DMS114 treated with DMSO at 0.1 percent for 48 hours (cell line): ENCODE measurements around the gene ALG8.
"Not testable (repeated sequence)": the region's sequence is repeated elsewhere in the genome, so short reads cannot be mapped to it uniquely, and the experiment has no call there.

Experiments
- DNase-seq: peaks from one replicate; lab custom pipeline; 2025; ENCODE audit not compliant: unreplicated experiment; lab: John Stamatoyannopoulos, UW

Gene ALG8

GRCh38 chr11:78072455-78072854 is 67.0 kb downstream of the ALG8 start:
- DNase-seq: no peak

- DNase-seq: no peak
Measured at GRCh38 chr11:78071717-78072116, 67.7 kb downstream of the ALG8 start.

- no peak for DNase-seq
Measured at GRCh38 chr11:78070621-78071020, 68.8 kb downstream of the ALG8 start.

- DNase-seq: no peak
Measured at GRCh38 chr11:78069465-78069864, 70.0 kb downstream of the ALG8 start.

GRCh38 chr11:78067704-78068103 is 71.7 kb downstream of the ALG8 start:
- no peak for DNase-seq

- DNase-seq: no peak
Measured at GRCh38 chr11:78066471-78066870, 73.0 kb downstream of the ALG8 start.

- DNase-seq: no peak
Measured at GRCh38 chr11:78065203-78065602, 74.2 kb downstream of the ALG8 start.

- DNase-seq: no peak
Measured at GRCh38 chr11:78063440-78064181, 75.8 kb downstream of the ALG8 start, which contains the start of gene THRSP. Gene THRSP, plus strand, starts transcription at chr11:78063861. Its CDS starts 21 bp downstream, at chr11:78063882.

GRCh38 chr11:78062671-78063070 is 76.8 kb downstream of the ALG8 start:
- no peak for DNase-seq

- no peak for DNase-seq
Measured at GRCh38 chr11:78061921-78062311, 77.5 kb downstream of the ALG8 start.

GRCh38 chr11:78061088-78061920 is 78.1 kb downstream of the ALG8 start:
- no peak for DNase-seq

GRCh38 chr11:78060533-78060932 is 78.9 kb downstream of the ALG8 start:
- DNase-seq: no peak

GRCh38 chr11:78059749-78060328 is 79.6 kb downstream of the ALG8 start:
- DNase-seq: not testable (repeated sequence)

- DNase-seq: no peak
Measured at GRCh38 chr11:78057462-78058055, 81.9 kb downstream of the ALG8 start.

GRCh38 chr11:78056093-78056492 is 83.3 kb downstream of the ALG8 start:
- no peak for DNase-seq

- no peak for DNase-seq
Measured at GRCh38 chr11:78054971-78055370, 84.5 kb downstream of the ALG8 start.

GRCh38 chr11:78050964-78051831 is 88.2 kb downstream of the ALG8 start:
- DNase-seq: no peak
